G401 (cell line): ENCODE results near the gene SLC2A4RG. TPM values are rescaled to one million over a fixed set of nuclear protein-coding genes. Genes with fewer than 3 reads are reported as not detected.
"Not testable (repeated sequence)": the region's sequence is repeated elsewhere in the genome, so short reads cannot be mapped to it uniquely, and the experiment has no call there.

Experiments
- DNase-seq: peaks from one replicate; pipeline ENCODE4 v3.0.0-alpha.2; 2015; ENCODE audit warnings: low spot score
- in situ Hi-C: cut with HindIII; loops from 2 replicates; pipeline ENCODE4 v1.10.0; 2016; ENCODE audit warnings: low sequenced_read_pairs, mixed read lengths
- total RNA-seq: library from RNA; depleted of rRNA; stranded (reverse); fragments of >200 nt; shearing (Covaris generic); gene quantifications from 2 replicates; pipeline ENCODE4 v1.2.3, GENCODE V29; 2014

SLC2A4RG gene
- total RNA-seq, 1 experiment from 2014 or later, result 71.8 TPM

GRCh38 chr20:63708301-63709148 lies 31.1 kb upstream of the SLC2A4RG start:
- in situ Hi-C loops, result no loop called here
- peak; percentile 30 for DNase-seq

GRCh38 chr20:63709149-63709527 lies 30.4 kb upstream of the SLC2A4RG start:
- in situ Hi-C loops, result no loop called here
- no peak for DNase-seq

GRCh38 chr20:63711085-63711645 lies 28.4 kb upstream of the SLC2A4RG start:
- no peak for DNase-seq
- in situ Hi-C loops, result no loop called here

- in situ Hi-C loops, result no loop called here
- no peak for DNase-seq
Observed at GRCh38 chr20:63712191-63712590, 27.4 kb upstream of the SLC2A4RG start.

GRCh38 chr20:63714858-63715257 lies 24.7 kb upstream of the SLC2A4RG start:
- DNase-seq, result no peak
- in situ Hi-C loops, result no loop called here

- in situ Hi-C loops, result no loop called here
- no peak for DNase-seq
Observed at GRCh38 chr20:63718996-63719395, 20.6 kb upstream of the SLC2A4RG start.

- in situ Hi-C loops, result loop anchor here (10.0 kb wide), 1 partner anchor 62 kb away; no protein-coding TSS in a partner anchor
- DNase-seq, result not testable (repeated sequence)
Observed at GRCh38 chr20:63722967-63723622, 16.5 kb upstream of the SLC2A4RG start.

- in situ Hi-C loops, DNase-seq: not testable (repeated sequence)
Observed at GRCh38 chr20:63730189-63730733, 9.3 kb upstream of the SLC2A4RG start.

- in situ Hi-C loops, result no loop called here
Observed at GRCh38 chr20:63731410-63731809, 8.2 kb upstream of the SLC2A4RG start.

GRCh38 chr20:63732118-63733095 lies 7.2 kb upstream of the SLC2A4RG start:
- in situ Hi-C loops, result no loop called here
- no peak for DNase-seq

More at GRCh38 chr20:63731410-63731809, 8.2 kb upstream of the SLC2A4RG start:
- DNase-seq, result no peak

GRCh38 chr20:63733117-63733516 lies 6.5 kb upstream of the SLC2A4RG start:
- in situ Hi-C loops, result no loop called here
- no peak for DNase-seq

- DNase-seq, result no peak
- in situ Hi-C loops, result no loop called here
Observed at GRCh38 chr20:63733579-63734081, 5.9 kb upstream of the SLC2A4RG start.

GRCh38 chr20:63734111-63734945 lies 5.2 kb upstream of the SLC2A4RG start:
- in situ Hi-C loops, result no loop called here
- DNase-seq, result no peak

GRCh38 chr20:63734946-63735858 lies 4.4 kb upstream of the SLC2A4RG start:
- in situ Hi-C loops, result no loop called here
- DNase-seq, result no peak

- in situ Hi-C loops, result no loop called here
- DNase-seq, result no peak
Observed at GRCh38 chr20:63735859-63736718, 3.5 kb upstream of the SLC2A4RG start, which contains the start of gene LIME1. Gene LIME1, plus strand, starts transcription at chr20:63736664. Its CDS starts 886 bp downstream, at chr20:63737550.
